Erythroblast (primary cell): Measurements from ENCODE around the gene CASP12.

ENCODE experiments used
- GATA1 ChIP-seq: IDR thresholded peaks from 2 replicates; pipeline ENCODE4 v1.6.1; 2011; ENCODE audit warnings: low read depth, mild to moderate bottlenecking, control low read depth, low read length, moderate library complexity
- POLR2A ChIP-seq: IDR thresholded peaks from 2 replicates; pipeline ENCODE4 v1.6.1; 2011; ENCODE audit warnings: mild to moderate bottlenecking, low read length

DNA sequence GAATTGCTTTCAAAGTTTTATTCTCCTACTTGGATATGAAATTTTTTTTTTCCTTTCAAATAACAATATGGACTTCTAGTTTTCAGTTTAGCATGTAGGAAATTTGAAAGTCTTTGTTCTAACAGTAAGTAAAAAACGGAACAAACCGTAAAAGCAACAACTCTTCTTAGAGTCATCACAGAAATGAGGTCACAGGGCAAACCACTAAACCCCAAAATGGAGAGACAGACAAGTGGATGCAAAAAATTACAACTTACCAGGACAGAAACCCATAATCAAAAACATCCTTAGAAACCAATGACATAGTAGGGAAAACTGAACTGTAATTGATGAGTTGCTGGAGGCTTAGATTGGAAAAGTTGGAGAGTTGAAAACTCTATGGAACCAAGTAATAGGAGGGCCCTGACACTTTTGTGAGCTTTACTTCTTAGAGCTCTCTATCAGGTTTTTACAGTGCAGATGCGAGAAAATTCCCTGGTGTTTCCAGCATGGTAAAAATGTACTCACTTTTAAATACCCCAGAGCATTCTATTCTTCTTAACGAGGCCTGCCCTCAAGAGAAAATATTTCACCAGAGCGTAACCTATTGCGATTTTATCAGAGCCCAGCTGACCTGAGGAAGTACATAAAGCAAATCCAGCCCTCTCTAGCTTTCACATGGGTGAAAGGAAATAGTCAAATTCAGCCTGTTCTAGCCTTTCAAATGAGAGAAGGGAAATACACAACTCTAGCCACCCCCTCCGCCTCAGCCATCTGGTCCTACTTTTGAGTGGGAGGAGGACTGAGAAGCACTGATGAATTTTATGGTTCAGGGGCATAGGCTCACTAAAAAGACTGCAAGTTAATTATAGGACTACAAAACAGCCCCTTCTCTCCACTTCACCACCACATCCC, 39.1 kb downstream of the CASP12 start:
- no peak for TF ChIP-seq POLR2A
- TF ChIP-seq GATA1, result no peak
